Activated CD8-positive, alpha-beta memory T cell treated with anti-CD3 and anti-CD28 coated beads, Interleukin-2, amount 50 U/mL, for 24 hours (primary cell): ENCODE results near the gene CD99.
"Not testable (repeated sequence)": the region's sequence is repeated elsewhere in the genome, so short reads cannot be mapped to it uniquely, and the experiment has no call there.

Experiments
- DNase-seq: peaks from one replicate; pipeline ENCODE4 v3.0.0-alpha.2; 2020; ENCODE audit errors: extremely low read depth

The CD99 gene

DNA sequence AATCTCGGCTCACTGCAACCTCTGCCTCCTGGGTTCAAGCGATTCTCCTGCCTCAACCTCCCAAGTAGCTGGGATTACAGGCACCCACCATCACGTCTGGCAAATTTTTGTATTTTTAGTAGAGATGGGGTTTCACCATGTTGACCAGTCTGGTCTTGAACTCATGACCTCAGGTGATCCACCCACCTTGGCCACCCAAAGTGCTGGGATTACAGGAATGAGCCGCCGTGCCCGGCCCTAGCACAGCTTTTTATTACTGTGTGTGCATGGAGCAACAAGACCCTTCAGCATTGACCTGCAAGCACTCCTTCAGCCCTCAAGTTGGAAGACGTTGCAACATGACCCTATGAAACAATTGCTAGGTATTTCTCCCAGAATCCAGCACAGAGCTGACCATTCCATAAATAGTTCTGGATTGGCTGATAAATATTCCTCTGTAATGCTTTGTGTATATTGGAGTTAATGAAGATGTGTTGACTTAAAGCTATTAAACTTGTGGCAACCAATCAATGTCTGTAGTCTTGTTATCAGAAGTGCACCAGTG lies 15.4 kb upstream of the CD99 start:
- not testable (repeated sequence) for DNase-seq

GRCh38 chrX:2676794-2677675 lies 14.1 kb upstream of the CD99 start:
- no peak for DNase-seq

- DNase-seq, result no peak
Measured at GRCh38 chrX:2677764-2678163, 13.3 kb upstream of the CD99 start.

DNA sequence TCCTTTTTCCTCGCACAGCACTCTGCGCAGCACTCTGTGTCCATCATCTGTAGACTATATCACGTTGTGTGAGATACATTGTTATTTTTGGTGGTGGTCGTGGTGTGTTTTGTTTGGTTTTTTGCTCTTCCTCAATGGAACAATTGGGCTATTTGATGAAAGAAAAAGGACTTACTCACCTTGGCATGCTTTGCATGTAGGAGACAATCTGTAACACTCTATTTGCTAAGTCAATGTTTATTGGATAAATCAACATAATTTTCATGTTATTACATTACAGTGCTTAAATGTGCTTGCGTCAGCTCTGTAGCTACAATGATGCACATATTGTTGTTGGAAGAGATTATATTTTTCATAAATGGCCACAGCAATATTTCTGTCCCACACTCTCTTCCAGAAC lies 12.5 kb upstream of the CD99 start:
- no peak for DNase-seq

GRCh38 chrX:2679534-2680485 lies 11.3 kb upstream of the CD99 start:
- DNase-seq, result no peak

GRCh38 chrX:2680486-2681348 lies 10.4 kb upstream of the CD99 start:
- no peak for DNase-seq

DNA sequence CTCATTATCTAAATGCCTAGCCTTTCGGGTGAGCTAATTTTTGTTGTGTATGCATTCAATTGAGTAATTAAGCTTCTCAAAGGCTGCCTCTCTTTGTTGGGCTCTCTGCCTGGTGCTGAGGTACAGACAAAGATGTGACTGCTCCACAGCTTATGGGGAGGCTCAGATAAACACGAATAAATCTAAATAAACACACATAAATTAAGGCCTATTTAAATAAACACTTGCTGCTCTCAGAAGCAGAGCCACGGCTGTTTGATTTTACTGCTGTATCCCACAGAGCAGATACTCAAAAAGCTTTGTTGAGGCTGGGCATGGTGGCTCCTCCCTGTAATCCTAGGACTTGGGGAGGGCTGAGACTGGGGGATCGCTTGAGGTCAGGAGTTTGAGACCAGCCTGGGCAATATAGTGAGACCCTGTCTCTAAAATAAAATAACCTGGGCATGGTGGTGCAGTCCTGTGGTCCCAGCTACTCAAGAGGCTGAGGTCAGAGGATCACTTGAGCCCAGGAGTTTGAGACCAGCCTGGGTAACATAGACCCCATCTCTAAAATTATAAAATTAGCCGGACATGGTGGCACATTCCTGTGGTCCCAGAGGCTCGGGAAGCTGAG lies 8.4 kb upstream of the CD99 start:
- DNase-seq, result no peak

DNA sequence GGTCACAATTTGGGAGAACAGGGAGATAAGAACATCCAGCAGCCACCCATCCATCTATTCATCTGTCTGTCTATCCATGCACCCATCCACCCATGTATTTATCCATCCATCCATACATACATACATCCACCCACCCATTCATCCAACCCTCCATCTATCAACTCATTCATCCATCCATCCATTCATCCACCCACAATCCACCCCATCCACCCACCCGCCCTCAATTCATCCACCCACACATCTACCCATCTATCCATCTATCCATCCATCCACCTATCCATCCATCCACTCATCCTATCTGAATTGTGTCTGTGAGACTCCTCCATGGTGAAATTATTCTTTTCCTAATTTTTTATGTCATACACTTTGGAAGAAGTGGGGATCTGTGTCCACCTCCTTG lies 6.8 kb upstream of the CD99 start:
- DNase-seq, result no peak

DNA sequence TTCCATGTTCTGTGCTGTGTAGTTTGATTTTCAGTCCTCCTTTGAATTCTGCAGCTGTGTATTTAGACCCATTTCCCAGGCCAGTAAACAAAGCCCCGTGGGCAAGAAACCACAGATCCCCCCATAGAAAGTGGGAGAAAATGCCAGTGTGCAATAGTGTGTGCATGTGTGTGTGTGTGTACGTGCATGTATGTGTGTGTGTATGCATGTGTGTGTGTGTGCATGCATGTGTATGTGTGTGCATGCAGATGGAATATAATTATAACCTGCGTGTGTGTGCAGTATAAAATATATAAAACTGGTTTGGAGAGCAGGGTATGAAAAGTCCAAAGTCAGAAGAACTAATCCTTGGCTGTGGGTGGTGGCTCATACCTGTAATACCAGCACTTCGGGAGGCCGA lies 5.2 kb upstream of the CD99 start:
- DNase-seq, result no peak

GRCh38 chrX:2689773-2690666 lies 1.1 kb upstream of the CD99 start:
- no peak for DNase-seq

DNA sequence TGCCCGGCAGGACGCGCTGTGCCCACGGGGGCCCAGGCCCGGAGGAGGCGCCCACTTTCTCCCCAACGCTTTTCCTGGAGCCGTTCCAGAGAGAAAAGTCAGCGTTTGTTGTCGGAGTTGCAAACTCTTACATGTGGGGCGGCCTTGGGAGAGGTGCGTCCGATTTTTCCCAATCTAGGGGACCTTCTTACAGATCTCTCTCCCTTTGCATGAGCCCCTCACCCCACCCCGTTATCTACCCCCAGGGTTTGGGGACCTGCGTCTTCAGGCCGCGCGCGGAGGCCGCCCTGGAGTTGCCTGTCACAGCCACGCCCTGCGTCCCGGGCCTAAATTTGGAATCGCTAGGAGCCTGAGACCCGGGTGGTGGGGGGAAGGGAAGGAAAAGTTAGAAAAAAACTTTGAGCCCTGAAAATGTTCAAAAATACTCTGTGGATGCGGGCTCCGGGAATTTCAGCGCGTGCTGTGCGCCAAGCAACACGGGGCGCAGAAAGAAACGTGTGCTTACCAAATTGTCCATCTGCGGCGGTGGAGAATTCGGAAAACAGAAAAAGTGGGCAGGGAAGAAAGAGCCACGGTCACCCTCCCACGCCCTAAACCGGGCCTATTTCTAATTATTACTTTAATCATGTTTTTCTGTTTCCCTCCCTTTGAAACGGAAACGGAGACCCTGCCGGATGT lies 587 bp downstream of the CD99 start:
- no peak for DNase-seq

GRCh38 chrX:2692221-2693112 lies 1.4 kb downstream of the CD99 start:
- DNase-seq, result no peak

- no peak for DNase-seq
Measured at GRCh38 chrX:2693113-2694002, 2.3 kb downstream of the CD99 start.

DNA sequence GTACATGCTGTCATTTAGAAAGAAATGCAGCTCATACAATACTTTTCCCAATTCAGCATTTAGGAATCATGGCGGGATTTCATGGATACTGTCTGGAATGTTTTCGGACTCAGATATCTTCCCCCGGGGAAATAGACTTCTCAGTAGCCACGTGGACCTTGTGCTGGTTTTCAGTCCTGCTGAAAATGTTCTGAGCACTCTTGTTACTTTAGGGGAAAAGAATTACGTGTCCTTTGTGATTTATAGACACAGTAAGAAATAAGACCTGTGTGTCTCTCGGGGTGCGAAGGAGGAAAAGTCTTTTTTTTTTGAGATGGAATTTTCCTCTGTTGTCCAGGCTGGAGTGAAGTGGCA lies 3.8 kb downstream of the CD99 start:
- no peak for DNase-seq

- no peak for DNase-seq
Measured at GRCh38 chrX:2696698-2697215, 5.7 kb downstream of the CD99 start.

GRCh38 chrX:2697306-2697705 lies 6.2 kb downstream of the CD99 start:
- no peak for DNase-seq

- no peak for DNase-seq
Measured at GRCh38 chrX:2697741-2698299, 6.7 kb downstream of the CD99 start.
